Skin epidermis (tissue), 12 donors: ENCODE measurements around the gene EPHB2.

Experiments used
- H3K27ac ChIP-seq, 21 experiments: fragments of 200-600 bp; sonication (generic) in 11 of 21; one replicate each; pipeline ENCODE4 v1.5.0; 2020; ENCODE audit warnings: mild to moderate bottlenecking in 3 of 21, inconsistent platforms in 2 of 21, moderate library complexity in 2 of 21
- H3K4me3 ChIP-seq, 7 experiments: fragments of 200-600 bp; sonication (generic) in 2 of 7; one replicate each; pipeline ENCODE4 v1.5.0; 2020; ENCODE audit warnings: inconsistent platforms in 2 of 7, mild to moderate bottlenecking in 2 of 7, moderate library complexity in 1 of 7

Gene EPHB2

DNA sequence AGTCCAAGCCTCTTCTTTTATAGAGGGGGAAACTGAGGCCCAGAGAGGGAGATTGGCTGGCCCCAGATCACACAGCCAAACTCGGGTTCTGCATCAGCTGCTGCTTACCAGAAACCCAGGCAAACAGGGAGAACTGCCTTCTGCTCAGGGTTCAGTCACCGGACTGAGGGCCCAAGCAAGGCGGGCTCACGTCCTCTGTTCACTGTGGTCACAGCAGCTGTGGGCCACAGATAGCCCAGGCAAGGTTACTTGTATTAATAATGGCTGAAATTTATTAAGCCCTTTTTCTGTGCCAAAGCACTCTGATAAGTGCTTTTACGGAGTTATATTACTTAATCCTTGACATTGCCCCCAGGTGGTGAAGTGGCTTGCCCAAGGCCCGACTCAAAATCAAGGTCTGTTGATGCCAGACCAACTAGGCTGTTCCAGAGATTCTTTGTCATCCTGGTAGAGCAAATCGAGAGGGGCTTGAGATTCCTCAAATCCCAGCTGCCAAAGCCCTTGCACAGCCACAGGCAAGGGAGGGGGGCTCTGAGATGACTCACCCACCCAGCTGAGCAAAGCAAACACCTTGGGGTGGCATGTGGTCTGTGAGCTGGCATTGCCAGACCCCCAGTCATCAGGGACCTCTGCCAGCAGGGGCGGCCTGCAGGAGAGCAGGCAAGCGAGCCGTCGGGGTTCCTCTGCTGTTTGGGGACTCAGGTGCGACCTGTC, 36.5 kb downstream of the EPHB2 start:
- H3K27ac ChIP-seq: no peak overlapping the region
- no peak overlapping the region for H3K4me3 ChIP-seq

- H3K27ac ChIP-seq: no peak overlapping the region
- no peak overlapping the region for H3K4me3 ChIP-seq
These were observed 37.1 kb downstream of the EPHB2 start for GRCh38 chr1:22747735-22748073.

DNA sequence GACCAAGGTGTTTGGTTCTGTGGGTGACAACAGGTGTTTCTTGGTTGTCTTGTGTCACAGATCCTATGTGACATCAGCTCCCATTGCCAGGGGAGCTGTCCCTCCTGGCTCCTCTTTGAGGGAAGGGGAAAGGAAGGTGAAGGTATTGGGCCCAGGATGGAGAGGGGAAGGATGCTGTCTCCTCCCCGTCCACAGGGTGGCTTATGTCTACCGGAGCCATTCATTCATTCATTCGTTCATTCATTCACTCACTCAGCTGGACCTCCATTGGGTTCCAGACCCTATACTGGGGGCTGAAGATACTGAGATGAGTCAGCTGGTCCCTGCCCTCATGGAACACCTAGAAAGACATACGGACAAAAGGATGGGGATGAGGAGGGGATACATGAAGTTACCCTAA, 38.9 kb downstream of the EPHB2 start:
- H3K27ac ChIP-seq: peak overlapping the region in 10 of 21 experiments; percentile 40 to 86 (median 75)

GRCh38 chr1:22749919-22750684, 39.5 kb downstream of the EPHB2 start:
- no peak overlapping the region for H3K4me3 ChIP-seq
- H3K27ac ChIP-seq: peak overlapping the region in 17 of 21 experiments; percentile 34 to 86 (median 62)

More for the DNA sequence above, 38.9 kb downstream of the EPHB2 start:
- no peak overlapping the region for H3K4me3 ChIP-seq

GRCh38 chr1:22750685-22751051, 40.0 kb downstream of the EPHB2 start:
- Histone ChIP-seq H3K4me3 (no peak overlapping the region), H3K27ac (peak overlapping the region in 16 of 21 experiments; percentile 35 to 86 (median 60))

DNA sequence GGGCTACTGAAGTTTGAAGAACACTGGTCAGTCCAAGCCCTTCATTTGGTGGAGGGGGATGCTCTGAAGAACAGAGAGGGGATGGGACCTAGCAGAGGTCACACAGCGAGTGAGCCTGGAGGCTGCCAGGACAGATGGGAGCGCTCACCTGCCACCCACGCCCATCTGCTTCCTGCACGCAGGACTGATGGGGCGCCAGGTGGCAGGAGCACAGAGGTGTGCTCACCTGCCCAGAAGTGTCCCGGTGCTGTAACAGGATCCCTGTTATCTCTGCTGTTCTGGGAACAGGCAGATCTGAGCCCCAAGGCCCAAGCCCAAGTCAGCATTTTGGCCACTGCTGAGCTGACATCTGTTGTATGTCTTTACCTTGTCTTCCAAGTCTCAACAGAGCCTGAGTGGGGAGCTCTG, 40.5 kb downstream of the EPHB2 start:
- peak overlapping the region in 16 of 21 experiments; percentile 35 to 86 (median 60) for H3K27ac ChIP-seq
- no peak overlapping the region for H3K4me3 ChIP-seq

DNA sequence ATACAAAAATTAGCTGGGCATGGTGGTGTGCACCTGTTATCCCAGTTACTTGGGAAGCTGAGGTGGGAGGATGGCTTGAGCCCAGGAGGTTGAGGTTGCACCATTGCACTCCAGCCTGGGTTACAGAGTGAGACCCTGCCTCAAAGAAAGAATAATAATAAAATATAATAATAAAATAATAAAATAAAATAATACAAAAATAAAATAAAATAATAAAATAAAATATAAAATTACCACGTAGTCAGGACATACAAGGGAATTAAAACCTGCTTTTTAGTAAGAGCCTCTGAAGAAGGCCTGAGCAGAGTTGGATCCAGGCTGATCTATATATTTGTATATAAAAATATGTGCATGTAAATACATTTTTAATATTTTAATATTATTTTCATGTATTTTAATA, 41.7 kb downstream of the EPHB2 start:
- Histone ChIP-seq H3K27ac (no peak overlapping the region), H3K4me3 (no peak overlapping the region)

- H3K27ac ChIP-seq: peak overlapping the region in 8 of 21 experiments; percentile 23 to 78 (median 44)
- no peak overlapping the region for H3K4me3 ChIP-seq
These were observed 42.9 kb downstream of the EPHB2 start for GRCh38 chr1:22753481-22753971.

- Histone ChIP-seq H3K27ac (peak overlapping the region in 8 of 21 experiments; percentile 23 to 78 (median 44)), H3K4me3 (no peak overlapping the region)
These were observed 43.6 kb downstream of the EPHB2 start for GRCh38 chr1:22754106-22754768.

DNA sequence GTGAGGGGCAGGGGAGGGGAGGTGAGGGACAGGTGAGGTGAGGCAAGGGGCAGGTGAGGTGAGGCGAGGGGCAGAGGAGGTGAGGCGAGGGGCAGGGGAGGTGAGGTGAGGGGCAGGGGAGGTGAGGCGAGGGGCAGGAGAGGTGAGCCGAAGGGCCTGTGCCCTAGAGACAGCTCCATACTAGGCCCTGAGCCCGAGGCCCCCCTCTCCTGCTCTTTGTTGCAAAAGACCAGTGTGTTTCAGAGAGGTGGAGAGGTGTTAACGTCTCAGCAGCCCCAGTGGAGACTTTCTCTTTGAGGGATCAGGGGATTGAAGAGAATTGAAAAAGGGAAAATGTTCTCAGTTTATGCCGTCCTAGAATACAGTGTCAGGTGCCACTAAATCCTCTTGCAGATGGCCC, 44.2 kb downstream of the EPHB2 start:
- Histone ChIP-seq H3K27ac (no peak overlapping the region), H3K4me3 (no peak overlapping the region)

DNA sequence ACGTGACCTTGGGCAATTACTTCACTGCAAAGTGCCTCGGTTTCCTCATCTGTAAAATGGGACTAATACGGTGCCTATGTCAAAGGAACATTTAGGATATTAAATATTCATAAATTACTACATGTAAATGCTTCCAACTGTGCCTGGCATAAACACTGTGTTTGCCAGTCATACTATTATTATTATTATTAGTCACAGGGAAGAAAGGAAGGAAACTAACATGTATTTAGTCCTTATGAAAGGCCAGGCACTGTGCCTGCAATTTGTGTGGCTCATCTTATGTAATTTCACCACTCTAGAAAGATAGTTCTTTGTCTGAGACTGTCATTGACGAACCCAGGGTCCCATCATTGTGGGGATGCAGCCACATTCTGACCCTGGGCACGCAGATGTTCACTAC, 45.0 kb downstream of the EPHB2 start:
- H3K27ac ChIP-seq: no peak overlapping the region
- H3K4me3 ChIP-seq: no peak overlapping the region

GRCh38 chr1:22756125-22756735, 45.6 kb downstream of the EPHB2 start:
- no peak overlapping the region for H3K4me3 ChIP-seq
- H3K27ac ChIP-seq: no peak overlapping the region

GRCh38 chr1:22760455-22760854, 49.8 kb downstream of the EPHB2 start:
- no peak overlapping the region for H3K4me3 ChIP-seq
- no peak overlapping the region for H3K27ac ChIP-seq

DNA sequence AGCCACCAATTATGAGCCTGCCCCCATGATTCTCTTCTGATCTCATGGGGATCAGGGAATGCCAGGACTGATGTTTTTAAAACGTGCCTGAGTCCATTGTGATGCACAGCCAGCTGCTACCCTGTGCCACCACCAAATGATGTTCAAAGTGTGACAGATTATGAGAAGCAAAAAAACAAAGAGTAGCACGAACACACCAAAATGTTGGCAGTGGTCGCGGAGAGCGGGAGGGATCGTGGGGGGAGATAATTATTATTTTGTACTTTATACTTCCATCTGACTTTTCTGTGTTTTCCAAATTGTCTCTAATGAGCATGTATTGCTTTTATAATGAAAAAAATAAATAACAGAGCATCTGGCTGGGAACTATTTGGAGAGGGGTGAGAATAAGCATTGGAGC, 50.5 kb downstream of the EPHB2 start:
- Histone ChIP-seq H3K27ac (no peak overlapping the region), H3K4me3 (no peak overlapping the region)

DNA sequence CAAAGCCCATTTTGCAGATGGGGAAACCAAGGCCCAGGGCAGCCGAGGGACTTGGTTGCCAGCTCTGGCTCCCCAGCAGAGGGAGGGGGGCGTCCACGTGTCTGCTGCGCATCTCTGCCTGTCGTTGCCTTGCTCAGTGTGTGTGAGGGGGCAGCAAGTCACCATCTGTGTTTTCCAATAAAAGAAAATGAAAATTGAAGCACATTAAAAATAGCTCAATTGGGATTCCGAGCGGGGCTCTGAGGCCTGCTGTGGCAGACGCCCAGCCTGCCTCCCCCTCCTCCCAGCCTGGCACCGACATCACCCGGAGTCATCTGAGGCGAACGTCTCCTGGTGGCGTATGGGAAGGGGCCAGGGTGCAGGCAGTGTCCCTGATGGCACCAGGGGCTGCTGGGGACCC, 51.2 kb downstream of the EPHB2 start:
- H3K27ac ChIP-seq: no peak overlapping the region
- no peak overlapping the region for H3K4me3 ChIP-seq

DNA sequence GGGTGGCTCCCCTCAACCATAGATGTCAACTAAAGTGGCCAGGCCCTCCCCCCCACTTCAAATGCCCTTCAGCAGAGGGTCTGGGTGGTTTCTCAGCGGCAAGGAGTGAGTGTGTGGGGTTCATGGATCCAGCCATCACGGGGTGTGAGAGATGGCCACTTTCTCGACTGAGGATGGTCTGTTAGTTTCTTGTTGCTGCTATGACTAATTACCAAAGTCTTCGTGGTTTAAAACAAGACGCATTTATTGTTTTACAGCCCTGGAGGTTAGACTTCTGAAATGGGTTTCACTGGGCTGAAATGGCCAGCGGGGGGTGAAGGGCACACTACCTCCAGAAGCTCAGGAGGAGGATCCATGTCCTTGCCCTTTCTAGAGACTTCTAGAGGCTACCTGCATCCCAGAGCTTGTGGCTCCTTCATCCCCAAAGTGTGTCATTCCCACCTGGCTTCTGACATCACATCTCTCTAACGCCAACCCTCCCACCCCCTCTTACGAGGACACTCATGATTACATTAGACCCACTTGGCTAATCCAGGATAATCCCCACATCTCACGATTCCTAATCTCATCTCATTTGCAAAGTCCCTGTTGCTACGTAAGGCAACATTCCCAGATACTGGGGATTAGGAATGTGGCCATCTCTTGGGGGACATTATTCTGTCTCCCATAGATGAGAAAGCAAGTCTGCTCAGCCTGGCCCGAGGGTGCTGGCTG, 53.0 kb downstream of the EPHB2 start:
- Histone ChIP-seq H3K27ac (no peak overlapping the region), H3K4me3 (no peak overlapping the region)

DNA sequence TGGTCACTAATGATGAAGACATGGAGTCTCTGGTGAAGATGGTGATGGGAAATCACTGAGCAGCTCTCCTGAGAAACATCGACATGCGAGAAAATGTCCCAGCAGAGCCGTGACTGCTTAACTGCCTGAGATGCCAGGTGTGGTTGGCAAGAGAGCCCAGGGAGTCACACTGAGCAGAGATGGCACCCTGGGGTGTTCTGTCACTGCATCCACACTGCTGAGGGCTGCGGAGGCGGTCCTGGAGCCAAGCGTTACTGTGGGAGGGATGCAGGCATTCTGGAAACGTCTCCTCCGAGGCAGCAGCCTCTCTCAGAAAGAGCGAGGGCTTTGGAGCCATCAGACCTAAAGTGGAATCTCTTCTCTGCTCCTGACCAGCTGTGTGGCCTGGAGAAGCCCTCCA, 57.2 kb downstream of the EPHB2 start:
- Histone ChIP-seq H3K27ac (no peak overlapping the region), H3K4me3 (no peak overlapping the region)

DNA sequence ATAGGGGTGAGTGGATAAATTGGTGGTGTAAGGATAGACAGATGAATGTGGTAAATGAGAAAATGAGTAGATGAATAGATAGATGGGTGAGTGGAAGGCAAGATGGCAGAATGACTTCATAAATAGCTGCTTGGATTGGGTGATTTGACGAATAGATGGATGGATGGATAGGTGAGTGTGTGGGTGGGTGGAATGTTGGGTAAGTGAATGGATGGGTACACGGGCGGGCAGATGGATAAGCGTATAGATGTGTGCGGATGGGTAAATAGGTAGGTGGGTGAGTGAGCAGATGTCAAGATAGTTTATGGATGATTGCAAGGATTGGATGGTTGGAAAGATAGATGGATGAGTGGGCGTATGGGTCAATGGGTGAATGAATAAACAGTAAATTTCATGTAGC, 59.3 kb downstream of the EPHB2 start:
- H3K27ac ChIP-seq: no peak overlapping the region
- H3K4me3 ChIP-seq: no peak overlapping the region

DNA sequence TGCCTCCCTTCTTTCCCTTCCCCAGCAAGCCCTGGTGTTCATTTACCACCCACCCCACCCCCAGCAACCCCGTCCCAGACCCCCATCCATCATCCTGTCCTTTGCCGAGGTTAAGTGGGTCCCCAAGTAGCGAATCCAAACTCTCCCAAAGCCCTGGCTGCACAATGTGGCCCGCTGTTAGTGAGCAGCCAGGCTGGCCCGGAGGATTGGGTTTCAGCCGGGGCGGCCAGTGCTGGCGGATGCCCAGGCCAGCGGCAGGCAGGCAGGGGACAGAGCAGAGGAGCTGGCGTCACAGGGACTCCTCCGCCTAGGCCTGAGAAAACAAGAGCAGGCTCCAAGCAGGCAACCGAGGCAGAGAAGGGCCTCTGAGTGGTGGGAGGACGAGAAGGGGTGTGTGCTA, 61.4 kb downstream of the EPHB2 start:
- H3K27ac ChIP-seq: peak overlapping the region in 1 of 21 experiments; percentile 10
- H3K4me3 ChIP-seq: no peak overlapping the region
